K562 (cell line): Measurements from ENCODE around the gene TLK2. TPM values are rescaled to one million over a fixed set of nuclear protein-coding genes. Genes with fewer than 3 reads are reported as not detected.

Experiments
- ATAC-seq: fragments of 200-7000 bp; cut with Tn5 transposase; 3 replicates; pipeline ENCODE4 v1.9.1; 2020; ENCODE audit warnings: moderate library complexity
- BruUV-seq: library from RNA; stranded (reverse); fragments of 400-500 nt; replicated peaks from 2 replicates; lab custom pipeline; 2021; lab: Mats Ljungman, UMichigan
- CTCF ChIA-PET: fragments of 300-600 bp; formaldehyde crosslinking; extraction: SDS; loops from one replicate; lab custom pipeline; 2021; ENCODE audit warnings: low intra/inter-chr PET ratio; lab: Yijun Ruan, JAX
- POLR2A ChIA-PET: fragments of 300-600, 350-650 bp; sonication (Branson Sonifier 250); formaldehyde crosslinking; extraction: SDS; loops from one replicate; lab custom pipeline; 2021; ENCODE audit warnings: antibody characterized with exemption, inconsistent platforms; lab: Yijun Ruan, JAX
- DNase-seq, 4 experiments: peaks; one replicate each; pipeline versions ENCODE4 v3.0.0 to v3.0.0-alpha.2; 2011 to 2018; ENCODE audit warnings: low spot score in 3 of 4, mixed read lengths in 3 of 4; ENCODE audit errors: extremely low read depth in 1 of 4
- FAIRE-seq: peaks from 2 replicates; lab custom pipeline; 2011; peaks lifted over from hg19 to GRCh38; lab: Jason Lieb, UNC
- H2AFZ ChIP-seq: 2 replicates; pipeline ENCODE4 v1.6.0; 2011; ENCODE audit warnings: low read depth, low read length, control low read depth, inconsistent platforms
- H3K27ac ChIP-seq: fragments of 200-600 bp; 3 replicates; pipeline ENCODE4 v1.8.0; 2011; ENCODE audit warnings: low read depth, mild to moderate bottlenecking, control low read depth, inconsistent platforms, low read length, moderate library complexity, mixed read lengths; ENCODE audit errors: extremely low read depth
- H3K27me3 ChIP-seq, 2 experiments: fragments of 300-600 bp in 1 of 2; 2 replicates in 1 of 2; 3 replicates in 1 of 2; pipeline versions ENCODE4 v1.6.0 to v1.8.0; 2011; ENCODE audit warnings: inconsistent platforms in 2 of 2, low read length in 2 of 2, mild to moderate bottlenecking in 1 of 2, mixed read lengths in 1 of 2, moderate library complexity in 1 of 2; ENCODE audit not compliant: control insufficient read depth in 2 of 2, insufficient read depth in 2 of 2
- H3K36me3 ChIP-seq: fragments of 300-600 bp; 3 replicates; pipeline ENCODE4 v1.8.0; 2011; ENCODE audit warnings: mild to moderate bottlenecking, low read length, inconsistent platforms; ENCODE audit not compliant: control insufficient read depth, insufficient read depth
- H3K4me1 ChIP-seq, 2 experiments: fragments of 200-600 bp in 1 of 2; replicated peaks in 1 of 2; 2 replicates in 1 of 2; 3 replicates in 1 of 2; pipeline versions ENCODE4 v1.5.1 to v1.8.0; 2011; ENCODE audit warnings: inconsistent platforms in 2 of 2, low read length in 2 of 2, mild to moderate bottlenecking in 1 of 2, mixed read lengths in 1 of 2, moderate library complexity in 1 of 2; ENCODE audit not compliant: control insufficient read depth in 2 of 2, insufficient read depth in 2 of 2
- H3K4me2 ChIP-seq: 2 replicates; pipeline ENCODE4 v1.6.1; 2011; ENCODE audit warnings: low read length, control low read depth, inconsistent platforms, mixed read lengths; ENCODE audit not compliant: insufficient read depth
- H3K4me3 ChIP-seq: fragments of 200-600 bp; sonication (generic), shearing (Covaris generic); 2 replicates; pipeline ENCODE4 v1.5.1; 2016; ENCODE audit warnings: control low read depth, inconsistent platforms
- H3K79me2 ChIP-seq: fragments of 200-600 bp; 3 replicates; pipeline ENCODE4 v1.8.0; 2011; ENCODE audit warnings: low read length, inconsistent platforms; ENCODE audit not compliant: control insufficient read depth, insufficient read depth
- H3K9ac ChIP-seq, 2 experiments: 2 replicates each; pipeline versions ENCODE4 v1.6.0 to v1.6.1; 2011; ENCODE audit warnings: low read depth in 2 of 2, low read length in 2 of 2, control low read depth in 1 of 2, inconsistent platforms in 1 of 2, mild to moderate bottlenecking in 1 of 2, mixed read lengths in 1 of 2; ENCODE audit not compliant: insufficient read depth in 1 of 2
- H3K9me1 ChIP-seq: one replicate; pipeline ENCODE4 v1.6.0; 2011; ENCODE audit warnings: inconsistent platforms, mild to moderate bottlenecking, low read length, moderate library complexity; ENCODE audit not compliant: control insufficient read depth, insufficient read depth
- H3K9me3 ChIP-seq: replicated peaks from 2 replicates; pipeline ENCODE4 v1.5.1; 2011; ENCODE audit warnings: low read depth, low read length, inconsistent platforms; ENCODE audit not compliant: control insufficient read depth, insufficient read depth
- H4K20me1 ChIP-seq: replicated peaks from 2 replicates; pipeline ENCODE4 v1.6.1; 2011; ENCODE audit warnings: low read length, inconsistent platforms, mixed read lengths; ENCODE audit not compliant: control insufficient read depth, insufficient read depth
- CCNT2 ChIP-seq: IDR thresholded peaks from 2 replicates; pipeline ENCODE4 v1.6.1; 2011; ENCODE audit warnings: borderline replicate concordance, low read depth, mild to moderate bottlenecking, moderate library complexity, mixed read lengths, low read length; ENCODE audit not compliant: insufficient read length; ENCODE audit errors: extremely low read depth
- FOSL1 ChIP-seq: fragments of 200-800 bp; sonication (Bioruptor generic); conservative IDR thresholded peaks from 2 replicates; pipeline ENCODE4 v1.6.1; 2016; ENCODE audit warnings: missing genetic modification characterization, missing compliant biosample characterization
- FOXA3 ChIP-seq, 2 experiments: fragments of 450-650 bp in 1 of 2; sonication (generic) in 1 of 2; formaldehyde crosslinking; IDR thresholded peaks in 1 of 2; conservative IDR thresholded peaks in 1 of 2; 2 replicates each; pipeline versions ENCODE4 v1.4.0 to v1.8.0; 2020 to 2022; ENCODE audit warnings: mild to moderate bottlenecking in 2 of 2, missing genetic modification reagents in 1 of 2
- HMG20A ChIP-seq: fragments of 450-650 bp; formaldehyde crosslinking; conservative IDR thresholded peaks from 2 replicates; pipeline ENCODE4 v1.4.0; 2020; ENCODE audit warnings: mild to moderate bottlenecking, mixed read lengths
- JUN ChIP-seq, 2 experiments: sonication (generic) in 1 of 2; formaldehyde crosslinking in 1 of 2; IDR thresholded peaks; 2 replicates each; pipeline versions ENCODE4 v1.6.1 to v1.8.0; 2012 to 2022; ENCODE audit warnings: borderline replicate concordance in 2 of 2, mild to moderate bottlenecking in 2 of 2, improper control_type of control experiment in 1 of 2, low read depth in 1 of 2, low read length in 1 of 2, missing genetic modification reagents in 1 of 2
- NR2C2 ChIP-seq, 2 experiments: fragments of 200-800 bp in 1 of 2; sonication (Bioruptor generic) in 1 of 2; sonication (generic) in 1 of 2; formaldehyde crosslinking in 1 of 2; IDR thresholded peaks; 2 replicates each; pipeline versions ENCODE4 v1.6.1 to v1.8.0; 2016 to 2022; ENCODE audit warnings: mild to moderate bottlenecking in 1 of 2, missing compliant biosample characterization in 1 of 2, missing genetic modification characterization in 1 of 2, missing genetic modification reagents in 1 of 2
- RBM14 ChIP-seq: fragments of 200-400 bp; formaldehyde crosslinking; IDR thresholded peaks from 2 replicates; pipeline ENCODE4 v1.6.1; 2018; ENCODE audit warnings: low read depth, mild to moderate bottlenecking, low read length, moderate library complexity, borderline replicate concordance; ENCODE audit not compliant: insufficient read depth
- TAF9B ChIP-seq: fragments of 450-650 bp; IDR thresholded peaks from 2 replicates; pipeline ENCODE4 v1.6.1; 2018; ENCODE audit warnings: mild to moderate bottlenecking; ENCODE audit not compliant: partially characterized antibody
- THRAP3 ChIP-seq: fragments of 450-650 bp; IDR thresholded peaks from 2 replicates; pipeline ENCODE4 v1.6.1; 2016; ENCODE audit warnings: mild to moderate bottlenecking, inconsistent platforms, borderline replicate concordance
- XRCC5 ChIP-seq: fragments of 200-400 bp; formaldehyde crosslinking; IDR thresholded peaks from 2 replicates; pipeline ENCODE4 v1.6.1; 2017; ENCODE audit warnings: low read depth, mild to moderate bottlenecking, low read length
- ZNF324 ChIP-seq: fragments of 250-450 bp; sonication (Bioruptor Pico); IDR thresholded peaks from 2 replicates; pipeline ENCODE4 v1.4.0; 2020; ENCODE audit warnings: mild to moderate bottlenecking
- ZNF699 ChIP-seq: fragments of 250-450 bp; sonication (Bioruptor Pico); IDR thresholded peaks from 2 replicates; pipeline ENCODE4 v1.8.0; 2021; ENCODE audit warnings: mild to moderate bottlenecking, moderate library complexity; ENCODE audit not compliant: insufficient replicate concordance
- ZZZ3 ChIP-seq: fragments of 450-650 bp; IDR thresholded peaks from 2 replicates; pipeline ENCODE4 v1.6.1; 2016; ENCODE audit warnings: antibody characterized with exemption, mild to moderate bottlenecking, moderate library complexity
- WGBS: fragments of 100-300 bp; shearing (Covaris generic); methylation state at CpG from one replicate; pipeline ENCODE4 v1.1.6; 2016; ENCODE audit warnings: low coverage, mixed read lengths; ENCODE audit not compliant: insufficient coverage; ENCODE audit errors: missing lambda C conversion rate; 5-methylcytosine and 5-hydroxymethylcytosine counted together
- in situ Hi-C: fragments of 300-500 bp; cut with MboI; formaldehyde crosslinking; loops from 4 replicates; pipeline ENCODE4 v1.15.0; 2018; ENCODE audit warnings: inconsistent platforms, mixed read lengths
- intact Hi-C: fragments of 100-400 bp; cut with micrococcal nuclease; formaldehyde crosslinking; loops from 2 replicates; pipeline ENCODE4 v1.14.2; 2022
- polyA plus RNA-seq, 8 experiments: library from polyadenylated mRNA; depleted of rRNA in 4 of 8; stranded (reverse) in 5 of 8; unstranded in 3 of 8; fragments of >200 nt; fragmentation: Nextera tagmentation in 2 of 8; fragmentation: Illumina TruSeq in 1 of 8; extraction: Ambion mirVana in 2 of 8; extraction: Trizol in 1 of 8; gene quantifications; 2 replicates each; pipeline versions ENCODE4 v1.2.1 to v1.2.3, GENCODE V29; 2011 to 2014; ENCODE audit warnings: inconsistent platforms in 1 of 8, missing spikeins in 1 of 8
- total RNA-seq, 7 experiments: library from RNA; depleted of rRNA in 6 of 7; stranded (reverse); fragments of >200 nt in 6 of 7; fragmentation: Illumina TruSeq in 2 of 7; extraction: Trizol in 2 of 7; gene quantifications; 2 replicates each; pipeline versions ENCODE4 v1.2.1 to v1.2.3, GENCODE V29; 2011 to 2021; ENCODE audit warnings: low replicate concordance in 1 of 7
- TF ChIP-seq, protein P1 (sequence below): sonication (generic); formaldehyde crosslinking; IDR thresholded peaks from 2 replicates; pipeline ENCODE4 v1.8.1; 2023; ENCODE audit warnings: mild to moderate bottlenecking, missing genetic modification reagents, moderate library complexity
- TF ChIP-seq, protein P2 (sequence below): sonication (generic); formaldehyde crosslinking; IDR thresholded peaks from 2 replicates; pipeline ENCODE4 v1.8.1; 2022; ENCODE audit warnings: missing genetic modification reagents
- TF ChIP-seq, protein P3 (sequence below): sonication (generic); formaldehyde crosslinking; IDR thresholded peaks from 2 replicates; pipeline ENCODE4 v1.8.0; 2023; ENCODE audit warnings: mild to moderate bottlenecking, missing genetic modification reagents

Gene TLK2
- total and polyA plus RNA-seq, 9 of the 15 experiments (the other 6 are each of a cell fraction or from before 2014, with no cell fraction given), result 10.1 to 51.9 (median 32.4) TPM

DNA sequence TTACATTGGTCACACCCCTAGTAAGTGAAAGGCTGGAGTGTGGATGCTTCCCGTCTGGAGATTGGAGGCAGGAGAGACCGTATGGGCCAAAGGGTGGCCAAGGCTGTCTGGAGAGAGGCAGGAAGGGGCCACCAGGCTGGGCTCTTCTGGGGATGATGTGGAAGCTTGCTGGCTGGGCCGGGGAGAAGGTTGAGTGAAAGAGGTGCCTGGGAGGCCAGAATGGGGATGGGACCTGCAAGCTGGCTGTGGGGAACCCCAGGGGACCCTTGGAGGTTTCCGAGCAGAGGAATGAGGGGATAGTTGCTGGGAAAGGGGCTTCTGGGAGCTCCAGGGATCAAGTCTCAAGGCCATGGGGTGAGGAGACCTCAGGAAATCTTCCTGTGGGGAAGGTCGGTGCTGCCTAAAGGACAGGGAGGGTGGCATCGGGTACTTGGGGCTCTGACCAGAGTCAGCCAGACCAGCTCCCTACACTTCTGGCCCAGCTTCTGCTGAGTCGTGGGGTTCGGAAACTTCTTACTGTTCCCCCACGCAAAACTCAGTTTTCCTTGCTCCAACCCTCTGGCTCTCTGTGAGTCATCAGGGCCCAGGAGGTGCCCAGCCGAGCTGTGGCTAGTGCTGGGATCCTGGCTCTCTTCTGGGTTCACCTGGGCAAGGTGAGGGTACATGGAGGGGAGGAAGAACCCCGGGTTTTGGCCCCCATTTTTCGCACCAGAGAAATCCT, 151.9 kb downstream of the TLK2 start:
- ATAC-seq (no peak), DNase-seq (peak in 1 of 4 experiments; percentile 9), FAIRE-seq (no peak)
- no peak overlapping the region for H3K4me2 ChIP-seq
- no TSS peak for BruUV-seq
- H3K4me3 ChIP-seq, result no peak overlapping the region
- ChIA-PET POLR2A (interaction anchor here (2.2 kb wide), 1 partner anchor 10 kb away, joined by 7 read pairs; no protein-coding TSS in a partner anchor), CTCF (no interaction called here)
- H4K20me1 ChIP-seq, result no peaks in the 10 kb centered on the region; the same call in 1 of the 2 replicates
- in situ Hi-C loops (no loop called here), intact Hi-C loops (no loop called here)
- H3K4me1 ChIP-seq, result peaks cover 3 to 34% of the 10 kb centered on the region in 2 experiments; a peak in 4 of 5 replicates
- peaks cover 19 to 52% of the 10 kb centered on the region in 2 experiments; a peak in 4 of 5 replicates for H3K27me3 ChIP-seq
- no peak overlapping the region for H3K9ac ChIP-seq
- H3K27ac ChIP-seq, result no peak overlapping the region
- H3K79me2 ChIP-seq, result no peaks in the 10 kb centered on the region
- H3K9me3 ChIP-seq, result no peaks in the 10 kb centered on the region
- no peak overlapping the region for H2AFZ ChIP-seq
- no peaks in the 10 kb centered on the region for H3K9me1 ChIP-seq
- H3K36me3 ChIP-seq, result no peaks in the 10 kb centered on the region
- 14% methylated on average over 11 of the region's 12 CpGs for WGBS
- TF ChIP-seq THRAP3 (no peak), RBM14 (no peak), ZNF699 (no peak), XRCC5 (no peak), FOXA3 (CRISPR knock-in tag; conservative IDR thresholded peaks at IDR 0.05 in 1 of 2, IDR thresholded peaks at IDR 0.05 in 1 of 2) (no peak), JUN (IDR thresholded peaks at IDR 0.05; ENCODE audit: borderline replicate concordance, low read depth, low read length) (no peak), JUN (CRISPR knock-in tag; IDR thresholded peaks at IDR 0.05; ENCODE audit: borderline replicate concordance) (no peak), ZNF324 (no peak), NR2C2 (CRISPR knock-in tag; IDR thresholded peaks at IDR 0.05) (no peak), NR2C2 (tag; IDR thresholded peaks at IDR 0.05) (no peak), TAF9B (no peak), FOSL1 (tag) (no peak), HMG20A (CRISPR knock-in tag) (no peak), CCNT2 (no peak), ZZZ3 (no peak)
- TF ChIP-seq, protein P1, sequence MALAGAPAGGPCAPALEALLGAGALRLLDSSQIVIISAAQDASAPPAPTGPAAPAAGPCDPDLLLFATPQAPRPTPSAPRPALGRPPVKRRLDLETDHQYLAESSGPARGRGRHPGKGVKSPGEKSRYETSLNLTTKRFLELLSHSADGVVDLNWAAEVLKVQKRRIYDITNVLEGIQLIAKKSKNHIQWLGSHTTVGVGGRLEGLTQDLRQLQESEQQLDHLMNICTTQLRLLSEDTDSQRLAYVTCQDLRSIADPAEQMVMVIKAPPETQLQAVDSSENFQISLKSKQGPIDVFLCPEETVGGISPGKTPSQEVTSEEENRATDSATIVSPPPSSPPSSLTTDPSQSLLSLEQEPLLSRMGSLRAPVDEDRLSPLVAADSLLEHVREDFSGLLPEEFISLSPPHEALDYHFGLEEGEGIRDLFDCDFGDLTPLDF (CRISPR knock-in tag), result no peak
- TF ChIP-seq, protein P2, sequence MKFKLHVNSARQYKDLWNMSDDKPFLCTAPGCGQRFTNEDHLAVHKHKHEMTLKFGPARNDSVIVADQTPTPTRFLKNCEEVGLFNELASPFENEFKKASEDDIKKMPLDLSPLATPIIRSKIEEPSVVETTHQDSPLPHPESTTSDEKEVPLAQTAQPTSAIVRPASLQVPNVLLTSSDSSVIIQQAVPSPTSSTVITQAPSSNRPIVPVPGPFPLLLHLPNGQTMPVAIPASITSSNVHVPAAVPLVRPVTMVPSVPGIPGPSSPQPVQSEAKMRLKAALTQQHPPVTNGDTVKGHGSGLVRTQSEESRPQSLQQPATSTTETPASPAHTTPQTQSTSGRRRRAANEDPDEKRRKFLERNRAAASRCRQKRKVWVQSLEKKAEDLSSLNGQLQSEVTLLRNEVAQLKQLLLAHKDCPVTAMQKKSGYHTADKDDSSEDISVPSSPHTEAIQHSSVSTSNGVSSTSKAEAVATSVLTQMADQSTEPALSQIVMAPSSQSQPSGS, result no peak
- TF ChIP-seq, protein P3, sequence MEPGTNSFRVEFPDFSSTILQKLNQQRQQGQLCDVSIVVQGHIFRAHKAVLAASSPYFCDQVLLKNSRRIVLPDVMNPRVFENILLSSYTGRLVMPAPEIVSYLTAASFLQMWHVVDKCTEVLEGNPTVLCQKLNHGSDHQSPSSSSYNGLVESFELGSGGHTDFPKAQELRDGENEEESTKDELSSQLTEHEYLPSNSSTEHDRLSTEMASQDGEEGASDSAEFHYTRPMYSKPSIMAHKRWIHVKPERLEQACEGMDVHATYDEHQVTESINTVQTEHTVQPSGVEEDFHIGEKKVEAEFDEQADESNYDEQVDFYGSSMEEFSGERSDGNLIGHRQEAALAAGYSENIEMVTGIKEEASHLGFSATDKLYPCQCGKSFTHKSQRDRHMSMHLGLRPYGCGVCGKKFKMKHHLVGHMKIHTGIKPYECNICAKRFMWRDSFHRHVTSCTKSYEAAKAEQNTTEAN (CRISPR knock-in tag), result no peak
